ENCODE measurements around the gene TMTC4.

DNA sequence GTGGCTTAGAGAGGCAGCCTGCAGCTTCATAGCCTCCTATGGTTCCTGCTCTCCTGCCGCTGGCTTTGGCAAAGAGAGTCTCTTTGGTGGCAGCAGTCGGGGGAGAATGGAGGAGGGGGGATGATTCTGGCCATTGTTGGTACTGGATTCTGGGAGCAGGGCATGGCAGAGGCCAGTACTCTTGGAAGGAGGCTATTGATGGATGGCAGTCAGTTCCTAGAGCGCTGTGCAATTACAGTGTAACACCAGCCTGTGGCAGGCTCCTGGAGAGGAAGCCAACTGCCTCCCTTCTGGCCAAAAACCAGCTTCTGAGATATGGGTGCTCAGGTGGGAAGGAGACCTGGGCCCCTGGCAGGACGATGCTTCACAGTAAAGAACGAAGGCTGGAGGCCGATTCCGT is 47.9 kb upstream of the TMTC4 start:
- TF ChIP-seq EZH2phosphoT487 (IDR thresholded peaks at IDR 0.05) (no peak), EZH2 (IDR thresholded peaks at IDR 0.05) (no peak)
- TF ChIP-seq, protein P1, sequence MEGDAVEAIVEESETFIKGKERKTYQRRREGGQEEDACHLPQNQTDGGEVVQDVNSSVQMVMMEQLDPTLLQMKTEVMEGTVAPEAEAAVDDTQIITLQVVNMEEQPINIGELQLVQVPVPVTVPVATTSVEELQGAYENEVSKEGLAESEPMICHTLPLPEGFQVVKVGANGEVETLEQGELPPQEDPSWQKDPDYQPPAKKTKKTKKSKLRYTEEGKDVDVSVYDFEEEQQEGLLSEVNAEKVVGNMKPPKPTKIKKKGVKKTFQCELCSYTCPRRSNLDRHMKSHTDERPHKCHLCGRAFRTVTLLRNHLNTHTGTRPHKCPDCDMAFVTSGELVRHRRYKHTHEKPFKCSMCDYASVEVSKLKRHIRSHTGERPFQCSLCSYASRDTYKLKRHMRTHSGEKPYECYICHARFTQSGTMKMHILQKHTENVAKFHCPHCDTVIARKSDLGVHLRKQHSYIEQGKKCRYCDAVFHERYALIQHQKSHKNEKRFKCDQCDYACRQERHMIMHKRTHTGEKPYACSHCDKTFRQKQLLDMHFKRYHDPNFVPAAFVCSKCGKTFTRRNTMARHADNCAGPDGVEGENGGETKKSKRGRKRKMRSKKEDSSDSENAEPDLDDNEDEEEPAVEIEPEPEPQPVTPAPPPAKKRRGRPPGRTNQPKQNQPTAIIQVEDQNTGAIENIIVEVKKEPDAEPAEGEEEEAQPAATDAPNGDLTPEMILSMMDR (IDR thresholded peaks at IDR 0.05), result no peak
